OCI-LY7 (cell line): Measurements from ENCODE around the gene C7orf57.

Experiments used
- CTCF ChIP-seq: fragments of 200-600 bp; sonication (generic); conservative IDR thresholded peaks from 2 replicates; pipeline ENCODE4 v1.5.1; 2014; ENCODE audit warnings: mild to moderate bottlenecking, antibody characterized with exemption, low read length, moderate library complexity, mixed read lengths
- EZH2phosphoT487 ChIP-seq: fragments of 200-600 bp; sonication (generic); IDR thresholded peaks from 2 replicates; pipeline ENCODE4 v1.6.1; 2018; ENCODE audit warnings: low read depth, borderline replicate concordance, mild to moderate bottlenecking, mixed run types, antibody characterized with exemption, low read length, moderate library complexity, mixed read lengths

- no peak for TF ChIP-seq CTCF
- no peak for TF ChIP-seq EZH2phosphoT487
These were observed 47.9 kb downstream of the C7orf57 start for GRCh38 chr7:48083114-48083830.
